GM18507 (cell line): ENCODE results near the gene SUSD4.

Experiments
- DNase-seq: peaks from one replicate; pipeline ENCODE4 v3.0.0; 2011; ENCODE audit warnings: low read depth; ENCODE audit not compliant: insufficient read length; ENCODE audit errors: extremely low spot score
- FAIRE-seq: peaks from 2 replicates; lab custom pipeline; 2011; peaks lifted over from hg19 to GRCh38; lab: Jason Lieb, UNC

SUSD4 gene

DNA sequence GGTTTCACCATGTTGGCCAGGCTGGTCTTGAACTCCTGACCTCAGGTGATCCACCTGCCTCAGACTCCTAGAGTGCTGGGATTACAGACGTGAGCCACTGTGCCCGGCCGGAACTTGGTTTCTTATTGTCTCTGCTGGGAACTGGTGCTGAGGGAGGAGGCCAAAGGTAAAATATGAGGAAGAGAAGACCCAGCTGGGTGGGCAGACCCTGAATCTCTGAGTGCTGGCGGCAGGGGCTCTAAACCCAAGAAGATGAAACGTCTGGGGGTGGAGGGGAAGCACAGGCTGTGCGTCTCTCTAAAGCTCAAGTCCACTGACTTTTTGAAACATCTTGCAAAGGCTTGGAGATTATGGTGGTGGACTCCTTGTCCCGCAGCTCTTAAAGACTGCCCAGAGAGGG is 138.9 kb downstream of the SUSD4 start:
- no peak for FAIRE-seq
- DNase-seq = no peak

GRCh38 chr1:223224465-223224864 is 139.5 kb downstream of the SUSD4 start:
- no peak for DNase-seq
- FAIRE-seq = no peak

- no peak for FAIRE-seq
- no peak for DNase-seq
These were observed 140.6 kb downstream of the SUSD4 start for GRCh38 chr1:223223091-223223995.

- DNase-seq (no peak), FAIRE-seq (no peak)
These were observed 141.6 kb downstream of the SUSD4 start for GRCh38 chr1:223222377-223222776.

- no peak for FAIRE-seq
- DNase-seq = no peak
These were observed 142.3 kb downstream of the SUSD4 start for GRCh38 chr1:223221686-223222085.

DNA sequence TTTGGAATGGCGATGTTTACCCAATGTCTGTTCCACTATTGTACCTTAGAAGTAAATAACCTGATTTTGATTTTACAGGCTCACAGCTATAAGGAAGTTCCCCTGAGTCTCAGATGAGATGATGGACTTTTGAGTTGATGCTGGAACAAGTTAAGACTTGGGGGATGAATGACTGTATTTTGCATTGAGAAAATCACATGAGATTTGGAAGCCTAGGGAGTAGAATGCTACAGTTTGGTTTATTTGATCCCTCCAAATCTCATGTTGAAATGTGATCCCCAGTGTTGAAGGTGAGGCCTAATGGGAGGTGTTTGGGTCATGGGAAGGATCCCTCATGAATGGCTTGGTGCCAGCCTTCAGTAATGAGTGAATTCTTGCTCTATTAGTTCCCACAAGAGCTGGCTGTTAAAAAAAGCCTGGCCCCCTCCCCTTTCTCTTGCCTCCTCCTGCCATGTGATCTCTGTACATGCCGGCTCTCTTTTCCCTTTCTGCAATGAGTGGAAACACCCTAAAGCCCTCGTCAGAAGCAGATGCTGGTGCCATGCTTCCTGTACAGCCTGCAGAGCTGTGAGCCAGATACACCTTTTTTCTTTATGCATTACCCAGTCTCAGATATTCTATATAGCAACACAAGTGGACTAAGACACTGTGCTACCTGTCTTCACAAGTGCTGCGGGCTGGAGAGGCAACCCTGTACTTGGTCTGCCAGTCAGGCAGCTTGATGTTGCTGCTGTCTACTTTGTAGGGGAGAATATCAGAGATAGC is 143.9 kb downstream of the SUSD4 start:
- FAIRE-seq (no peak), DNase-seq (no peak)

- DNase-seq = no peak
- FAIRE-seq = no peak
These were observed 144.7 kb downstream of the SUSD4 start for GRCh38 chr1:223219318-223219635.

DNA sequence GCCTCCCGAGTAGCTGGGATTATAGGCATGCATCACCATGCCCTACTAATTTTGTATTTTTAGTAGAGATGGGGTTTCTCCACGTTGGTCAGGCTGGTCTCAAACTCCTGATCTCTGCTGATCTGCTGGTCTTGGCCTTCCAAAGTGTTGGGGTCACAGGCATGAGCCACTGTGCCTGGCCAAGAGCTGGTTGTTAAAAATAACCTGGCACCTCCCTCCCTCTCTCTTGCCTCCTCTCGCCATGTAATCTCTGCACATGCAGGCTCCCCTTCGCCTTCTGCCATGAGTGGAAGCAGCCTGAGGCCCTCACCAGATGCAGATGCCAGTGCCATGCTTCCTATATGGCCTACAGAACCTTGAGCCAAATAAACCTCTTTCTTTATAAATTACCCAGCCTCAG is 146.2 kb downstream of the SUSD4 start:
- DNase-seq (no peak), FAIRE-seq (no peak)

GRCh38 chr1:223216531-223217205 is 147.3 kb downstream of the SUSD4 start:
- DNase-seq = no peak
- FAIRE-seq = no peak

DNA sequence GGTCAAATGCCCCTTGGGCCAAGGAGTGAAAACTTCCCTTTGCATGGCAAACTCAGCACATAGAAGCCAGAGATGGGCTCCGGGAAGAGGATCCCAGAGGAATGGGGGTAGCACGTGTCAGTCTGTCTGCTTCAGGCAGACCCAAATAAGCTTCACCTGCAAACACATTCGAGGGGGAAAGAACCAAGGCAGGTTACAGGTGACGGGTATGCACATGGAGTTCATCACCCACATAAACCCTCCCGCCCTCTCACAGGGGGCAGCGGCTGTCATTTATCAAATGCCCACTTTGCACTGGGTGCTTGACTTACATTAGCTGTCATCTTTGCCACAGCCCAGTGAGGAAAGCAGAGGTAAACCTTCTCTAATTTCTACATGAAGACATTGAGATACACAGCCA is 147.9 kb downstream of the SUSD4 start:
- FAIRE-seq (no peak), DNase-seq (no peak)

- no peak for DNase-seq
- no peak for FAIRE-seq
These were observed 148.9 kb downstream of the SUSD4 start for GRCh38 chr1:223215026-223215425.

GRCh38 chr1:223214261-223214807 is 149.6 kb downstream of the SUSD4 start:
- FAIRE-seq (no peak), DNase-seq (no peak)

DNA sequence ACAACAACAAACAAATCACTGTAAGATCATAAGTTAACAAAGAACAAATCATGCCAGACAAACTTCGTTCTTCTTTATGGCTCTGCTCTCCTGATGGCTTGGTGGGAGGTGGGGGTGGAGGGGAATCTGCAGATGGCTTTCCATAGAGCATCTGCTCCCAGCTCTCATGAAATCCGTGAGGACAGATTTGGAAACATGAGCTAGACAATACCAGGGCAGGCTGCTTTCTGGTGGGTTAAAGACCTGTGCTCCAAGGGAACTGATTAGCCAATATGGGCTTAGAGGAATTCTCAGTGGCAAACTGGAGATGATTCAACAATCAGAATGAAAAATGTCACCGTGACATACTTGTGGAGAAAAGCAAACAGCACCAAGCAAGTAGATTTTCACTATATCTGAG is 151.5 kb downstream of the SUSD4 start:
- DNase-seq = no peak
- no peak for FAIRE-seq

GRCh38 chr1:223211323-223211985 is 152.5 kb downstream of the SUSD4 start:
- DNase-seq = no peak
- no peak for FAIRE-seq

DNA sequence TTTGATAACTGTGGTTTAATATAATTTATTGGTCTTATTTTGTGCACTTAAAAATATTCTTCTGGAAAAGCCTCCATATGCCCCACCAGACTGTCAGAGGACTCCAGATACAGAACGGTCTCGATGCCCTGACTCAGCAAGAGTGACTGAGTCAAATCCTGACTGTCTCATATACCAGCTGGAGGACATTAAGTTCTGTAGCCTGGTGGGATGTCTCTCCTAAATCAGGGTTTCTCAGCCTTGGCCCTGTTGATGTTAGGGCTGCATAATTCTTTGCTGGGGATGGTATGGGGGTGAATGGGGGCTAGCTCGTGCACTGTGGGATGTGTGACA is 153.2 kb downstream of the SUSD4 start:
- no peak for DNase-seq
- FAIRE-seq = no peak

DNA sequence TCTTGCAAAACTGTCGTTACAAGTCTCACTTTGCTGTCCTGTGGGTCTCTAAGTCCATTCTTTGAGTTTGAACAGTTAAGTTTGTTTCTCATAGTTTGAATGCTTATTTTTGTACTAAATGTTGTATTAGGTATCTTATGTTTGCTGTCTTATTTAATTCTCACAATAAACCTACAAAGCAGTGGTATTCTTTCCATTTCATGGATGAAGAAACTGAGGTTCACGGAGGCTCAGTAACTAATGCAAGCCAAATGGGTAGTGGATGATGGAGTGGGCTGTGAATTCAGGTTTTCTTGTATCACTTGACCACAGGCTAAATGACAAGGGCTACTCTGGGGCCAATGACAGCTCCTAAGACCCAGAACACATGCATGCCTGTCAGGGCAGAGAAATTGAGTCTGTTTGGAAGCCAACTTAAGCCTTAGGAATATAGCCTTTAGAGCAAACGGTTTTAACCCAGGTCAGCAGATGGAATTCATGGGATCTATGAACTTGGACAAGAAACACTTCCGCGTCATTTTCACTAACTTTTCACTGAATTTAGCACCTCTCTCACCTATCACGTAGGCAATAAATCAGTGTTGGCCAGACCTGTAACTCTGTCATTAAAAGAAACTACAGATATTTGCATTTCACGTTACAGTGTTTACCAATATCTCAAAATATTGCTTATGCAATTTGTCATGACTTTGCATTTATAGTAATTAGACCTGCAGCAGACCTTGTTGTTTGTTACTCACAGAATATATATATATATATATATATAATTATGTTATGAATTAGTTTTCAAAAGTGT is 153.8 kb downstream of the SUSD4 start:
- FAIRE-seq (no peak), DNase-seq (no peak)

DNA sequence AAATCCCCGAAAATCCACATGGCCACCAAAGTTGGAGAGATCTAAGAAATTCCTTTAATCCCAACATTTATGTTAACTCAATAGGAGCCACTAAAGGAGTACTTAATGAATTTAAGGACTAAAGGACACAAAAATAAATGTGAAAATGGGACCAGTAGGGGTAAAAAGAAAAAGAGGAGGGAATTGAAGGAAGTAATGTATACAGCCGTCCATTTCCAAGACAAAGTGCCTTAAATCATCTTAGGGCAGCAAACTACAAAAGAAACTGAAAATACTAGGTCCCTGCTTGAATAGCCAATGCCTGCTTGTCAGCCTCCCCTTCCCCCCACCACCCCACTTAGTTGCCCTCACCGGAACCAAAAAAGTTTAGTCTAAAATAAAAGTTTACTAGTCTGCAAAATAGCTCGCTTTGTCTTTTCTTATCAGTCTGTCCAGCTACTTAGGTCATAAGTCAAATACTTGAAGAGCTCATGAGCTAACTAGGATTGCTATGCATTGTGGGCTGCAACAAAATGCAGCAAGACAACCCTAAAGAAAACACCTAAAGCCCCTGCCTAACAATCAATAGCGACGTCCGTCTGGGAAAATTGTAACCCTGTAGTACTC is 154.6 kb downstream of the SUSD4 start:
- FAIRE-seq (no peak), DNase-seq (no peak)

DNA sequence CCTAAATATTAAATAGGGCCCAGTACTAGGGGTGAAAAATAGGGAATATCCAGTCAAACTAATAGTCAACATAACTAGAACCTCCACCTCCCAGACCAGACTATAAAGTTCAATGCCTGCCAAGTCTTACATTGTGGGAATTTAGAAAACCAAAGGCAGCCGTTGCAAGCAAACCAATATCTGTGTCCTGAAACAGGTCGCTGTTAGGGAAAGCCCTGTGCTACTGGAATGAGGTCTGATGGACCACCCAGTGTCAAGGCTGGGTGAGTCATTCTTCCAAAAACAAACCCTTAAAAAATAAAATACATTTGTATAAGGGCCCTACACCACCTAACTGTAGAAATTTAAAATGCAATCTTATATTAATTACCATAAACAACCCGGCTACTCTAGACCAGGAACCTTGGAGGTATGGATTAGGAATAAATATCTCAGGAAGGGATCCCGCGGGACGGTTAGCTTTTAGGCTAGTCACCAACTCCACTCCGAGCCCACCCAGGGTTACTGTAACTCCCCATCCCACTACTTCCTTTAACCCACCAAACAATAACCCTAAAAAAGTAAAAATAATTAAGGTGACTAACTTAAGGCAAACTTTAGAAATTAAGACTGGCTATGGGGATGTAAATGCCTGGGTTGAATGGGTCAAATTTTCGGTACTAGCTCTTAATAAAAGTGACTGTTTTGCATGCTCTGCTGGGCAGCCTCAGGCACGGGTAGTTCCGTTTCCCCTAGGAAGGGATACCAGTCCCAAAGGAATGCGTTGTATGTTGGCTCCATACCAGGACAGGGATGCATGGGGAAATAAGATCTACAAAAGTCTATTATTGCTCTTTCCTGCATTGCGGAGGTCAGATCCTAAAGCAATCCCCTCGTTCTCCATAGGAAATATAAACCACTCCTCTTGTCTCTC is 155.6 kb downstream of the SUSD4 start:
- DNase-seq (no peak), FAIRE-seq (no peak)
